ENCODE measurements around the gene CLDN9. TPM values are rescaled to one million over a fixed set of nuclear protein-coding genes. Genes with fewer than 3 reads are reported as not detected.

Gene CLDN9
- total RNA-seq, 1 donor from 2014 or later = not detected

- intact Hi-C loops (cut with DNase I) = no loop called here
- H3K36me3 ChIP-seq = no peaks in the 10 kb centered on the region
- no peaks in the 10 kb centered on the region for H3K4me1 ChIP-seq
- H3K4me3 ChIP-seq = no peak overlapping the region
- H3K27ac ChIP-seq = no peak overlapping the region
- no peak for DNase-seq (ENCODE audit: low spot score in 2 of 2)
- H3K27me3 ChIP-seq = peaks cover 19% of the 10 kb centered on the region
- TF ChIP-seq, protein P1, sequence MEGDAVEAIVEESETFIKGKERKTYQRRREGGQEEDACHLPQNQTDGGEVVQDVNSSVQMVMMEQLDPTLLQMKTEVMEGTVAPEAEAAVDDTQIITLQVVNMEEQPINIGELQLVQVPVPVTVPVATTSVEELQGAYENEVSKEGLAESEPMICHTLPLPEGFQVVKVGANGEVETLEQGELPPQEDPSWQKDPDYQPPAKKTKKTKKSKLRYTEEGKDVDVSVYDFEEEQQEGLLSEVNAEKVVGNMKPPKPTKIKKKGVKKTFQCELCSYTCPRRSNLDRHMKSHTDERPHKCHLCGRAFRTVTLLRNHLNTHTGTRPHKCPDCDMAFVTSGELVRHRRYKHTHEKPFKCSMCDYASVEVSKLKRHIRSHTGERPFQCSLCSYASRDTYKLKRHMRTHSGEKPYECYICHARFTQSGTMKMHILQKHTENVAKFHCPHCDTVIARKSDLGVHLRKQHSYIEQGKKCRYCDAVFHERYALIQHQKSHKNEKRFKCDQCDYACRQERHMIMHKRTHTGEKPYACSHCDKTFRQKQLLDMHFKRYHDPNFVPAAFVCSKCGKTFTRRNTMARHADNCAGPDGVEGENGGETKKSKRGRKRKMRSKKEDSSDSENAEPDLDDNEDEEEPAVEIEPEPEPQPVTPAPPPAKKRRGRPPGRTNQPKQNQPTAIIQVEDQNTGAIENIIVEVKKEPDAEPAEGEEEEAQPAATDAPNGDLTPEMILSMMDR (IDR thresholded peaks at IDR 0.05) = no peak
- H3K9me3 ChIP-seq = no peaks in the 10 kb centered on the region
Observed at GRCh38 chr16:3012246-3012645, 477 bp upstream of the CLDN9 start.

- Histone ChIP-seq H3K36me3 (no peaks in the 10 kb centered on the region), H3K27me3 (peaks cover 23% of the 10 kb centered on the region)
Observed at GRCh38 chr16:3013491-3013951, 798 bp downstream of the CLDN9 start.

GRCh38 chr16:3013998-3014690 lies 1.4 kb downstream of the CLDN9 start:
- H3K27me3 ChIP-seq = peaks cover 23% of the 10 kb centered on the region

More at GRCh38 chr16:3013491-3013951, 798 bp downstream of the CLDN9 start:
- H3K9me3 ChIP-seq = no peaks in the 10 kb centered on the region
- H3K27ac ChIP-seq = no peak overlapping the region
- H3K4me3 ChIP-seq = no peak overlapping the region
- DNase-seq (ENCODE audit: low spot score in 2 of 2) = no peak
- TF ChIP-seq, protein P1 (IDR thresholded peaks at IDR 0.05) = no peak
- intact Hi-C loops (cut with DNase I) = no loop called here
- peaks cover 0 to 5% of the 10 kb centered on the region in 2 donors for H3K4me1 ChIP-seq

GRCh38 chr16:3014971-3015370 lies 2.2 kb downstream of the CLDN9 start:
- intact Hi-C loops (cut with DNase I) = no loop called here
- H3K27me3 ChIP-seq = peaks cover 23% of the 10 kb centered on the region
- H3K9me3 ChIP-seq = no peaks in the 10 kb centered on the region
- H3K4me3 ChIP-seq = no peak overlapping the region
- TF ChIP-seq, protein P1 (IDR thresholded peaks at IDR 0.05) = no peak
- H3K4me1 ChIP-seq = peaks cover 0 to 8% of the 10 kb centered on the region in 2 donors
- no peak overlapping the region for H3K27ac ChIP-seq
- DNase-seq (ENCODE audit: low spot score in 2 of 2) = no peak
- H3K36me3 ChIP-seq = no peaks in the 10 kb centered on the region

More at GRCh38 chr16:3013998-3014690, 1.4 kb downstream of the CLDN9 start:
- H3K27ac ChIP-seq = no peak overlapping the region
- TF ChIP-seq, protein P1 (IDR thresholded peaks at IDR 0.05) = no peak
- H3K36me3 ChIP-seq = no peaks in the 10 kb centered on the region
- no peak overlapping the region for H3K4me3 ChIP-seq
- no peak for DNase-seq (ENCODE audit: low spot score in 2 of 2)
- H3K9me3 ChIP-seq = no peaks in the 10 kb centered on the region
- H3K4me1 ChIP-seq = peaks cover 0 to 5% of the 10 kb centered on the region in 2 donors
- intact Hi-C loops (cut with DNase I) = no loop called here

GRCh38 chr16:3015865-3016521 lies 3.3 kb downstream of the CLDN9 start:
- peaks cover 23% of the 10 kb centered on the region for H3K27me3 ChIP-seq

More at GRCh38 chr16:3015865-3016521, 3.3 kb downstream of the CLDN9 start:
- TF ChIP-seq, protein P1 (IDR thresholded peaks at IDR 0.05) = no peak
- DNase-seq (ENCODE audit: low spot score in 2 of 2) = no peak
- H3K9me3 ChIP-seq = no peaks in the 10 kb centered on the region
- intact Hi-C loops (cut with DNase I) = no loop called here
- no peak overlapping the region for H3K4me3 ChIP-seq
- no peaks in the 10 kb centered on the region for H3K36me3 ChIP-seq
- peaks cover 0 to 9% of the 10 kb centered on the region in 2 donors for H3K4me1 ChIP-seq
- H3K27ac ChIP-seq = no peak overlapping the region
